Measurements from ENCODE around the gene GPR142.
"Not testable (repeated sequence)": the region's sequence is repeated elsewhere in the genome, so short reads cannot be mapped to it uniquely, and the experiment has no call there.

The GPR142 gene

DNA sequence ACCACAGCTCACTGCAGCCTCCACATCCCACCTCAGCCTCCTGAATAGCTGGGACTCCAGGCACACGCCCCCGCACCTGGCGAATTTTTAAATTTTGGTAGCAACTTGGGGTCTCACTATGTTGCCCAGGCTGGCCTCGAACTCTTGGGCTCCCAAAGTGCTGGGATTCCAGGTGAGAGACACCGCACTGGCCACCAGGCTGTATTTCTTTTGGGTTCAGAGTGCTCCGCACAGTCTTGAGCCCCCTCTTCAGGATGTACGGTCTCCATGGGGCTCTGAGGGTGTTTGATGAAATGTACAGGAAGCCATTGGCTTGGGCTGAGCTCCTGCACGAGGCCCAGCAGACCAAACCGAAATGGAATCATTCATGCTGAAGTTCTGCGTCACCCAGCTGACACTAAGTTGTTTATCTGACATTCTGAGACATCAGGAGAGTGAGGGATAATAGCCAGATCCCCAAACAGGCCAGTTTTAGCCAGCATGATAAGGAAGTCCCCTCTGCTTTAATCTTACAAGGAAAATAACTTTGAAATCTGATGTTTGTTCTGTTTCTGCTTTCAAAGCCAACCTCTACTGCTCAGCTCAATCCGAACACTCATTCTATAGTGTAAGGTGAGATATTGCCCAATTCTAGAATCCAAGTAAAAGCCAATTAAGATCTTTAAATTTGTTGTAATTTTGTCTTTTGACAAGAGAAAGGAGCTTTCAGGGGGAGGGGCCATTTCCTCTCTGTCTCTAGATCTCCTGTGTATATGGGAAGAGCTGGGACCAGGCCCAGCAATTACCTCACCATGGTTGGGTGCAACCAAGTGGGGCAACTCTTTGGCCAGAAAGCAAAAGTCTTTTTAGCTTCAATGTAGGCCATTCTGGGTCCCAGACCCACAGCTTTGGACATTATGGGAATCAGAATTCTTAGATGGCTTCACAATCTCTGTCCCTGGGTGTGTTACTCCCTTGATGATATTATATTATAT lies 23.7 kb downstream of the GPR142 start:
- H3K4me3 Mint-ChIP-seq, result no peak overlapping the region
- no peaks in the 10 kb centered on the region for H3K9me3 Mint-ChIP-seq (ENCODE audit: low read depth)
- H3K27ac Mint-ChIP-seq, result no peak overlapping the region
- H3K27me3 Mint-ChIP-seq, result no peaks in the 10 kb centered on the region
- no peaks in the 10 kb centered on the region for H3K36me3 Mint-ChIP-seq
- no peaks in the 10 kb centered on the region for H3K4me1 Mint-ChIP-seq (ENCODE audit: low read depth)

DNA sequence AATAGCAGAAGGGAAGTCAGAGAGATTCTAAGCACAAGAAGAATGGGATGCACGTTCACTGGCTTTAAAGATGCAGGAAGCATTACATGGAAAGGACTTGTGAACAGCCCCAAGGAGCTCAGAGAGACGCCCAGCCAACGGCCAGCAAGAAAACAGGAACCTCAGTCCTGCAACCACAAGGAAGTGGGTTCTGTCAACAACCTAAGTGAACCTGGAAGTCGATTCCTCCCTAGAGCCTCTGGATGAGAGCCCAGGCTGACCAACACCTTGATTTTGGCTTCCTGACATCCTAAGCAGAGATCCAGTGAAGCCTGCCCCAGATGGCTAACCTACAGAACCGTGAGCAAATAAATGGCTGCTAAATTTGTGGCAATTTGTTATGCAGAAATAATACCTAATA lies 24.5 kb downstream of the GPR142 start:
- no peaks in the 10 kb centered on the region for H3K36me3 Mint-ChIP-seq
- no peaks in the 10 kb centered on the region for H3K27me3 Mint-ChIP-seq
- H3K27ac Mint-ChIP-seq, result no peak overlapping the region
- no peak overlapping the region for H3K4me3 Mint-ChIP-seq
- no peaks in the 10 kb centered on the region for H3K9me3 Mint-ChIP-seq (ENCODE audit: low read depth)
- H3K4me1 Mint-ChIP-seq (ENCODE audit: low read depth), result no peaks in the 10 kb centered on the region

DNA sequence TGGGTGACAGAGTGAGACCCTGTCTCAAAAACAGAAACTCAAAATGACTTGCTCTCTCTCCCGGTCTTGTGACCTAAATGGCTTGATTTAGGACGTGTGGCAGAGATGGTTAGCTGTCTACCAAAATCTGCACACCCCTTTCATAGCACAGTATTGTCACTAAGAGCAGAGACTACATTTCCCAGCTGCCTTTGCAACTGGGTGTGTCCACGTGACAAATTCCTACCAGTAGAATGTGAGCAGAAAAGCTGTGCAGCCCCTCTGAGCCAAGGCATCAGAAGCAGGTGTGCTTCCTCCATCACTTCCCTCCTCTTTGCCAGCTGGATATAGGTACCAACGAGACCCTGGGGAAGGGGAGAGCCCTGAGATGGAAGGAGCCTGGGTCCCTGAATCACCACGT lies 25.5 kb downstream of the GPR142 start:
- H3K4me1 Mint-ChIP-seq (ENCODE audit: low read depth), result no peaks in the 10 kb centered on the region
- H3K4me3 Mint-ChIP-seq, result no peak overlapping the region
- no peaks in the 10 kb centered on the region for H3K27me3 Mint-ChIP-seq
- no peaks in the 10 kb centered on the region for H3K36me3 Mint-ChIP-seq
- no peak overlapping the region for H3K27ac Mint-ChIP-seq
- H3K9me3 Mint-ChIP-seq (ENCODE audit: low read depth), result no peaks in the 10 kb centered on the region

DNA sequence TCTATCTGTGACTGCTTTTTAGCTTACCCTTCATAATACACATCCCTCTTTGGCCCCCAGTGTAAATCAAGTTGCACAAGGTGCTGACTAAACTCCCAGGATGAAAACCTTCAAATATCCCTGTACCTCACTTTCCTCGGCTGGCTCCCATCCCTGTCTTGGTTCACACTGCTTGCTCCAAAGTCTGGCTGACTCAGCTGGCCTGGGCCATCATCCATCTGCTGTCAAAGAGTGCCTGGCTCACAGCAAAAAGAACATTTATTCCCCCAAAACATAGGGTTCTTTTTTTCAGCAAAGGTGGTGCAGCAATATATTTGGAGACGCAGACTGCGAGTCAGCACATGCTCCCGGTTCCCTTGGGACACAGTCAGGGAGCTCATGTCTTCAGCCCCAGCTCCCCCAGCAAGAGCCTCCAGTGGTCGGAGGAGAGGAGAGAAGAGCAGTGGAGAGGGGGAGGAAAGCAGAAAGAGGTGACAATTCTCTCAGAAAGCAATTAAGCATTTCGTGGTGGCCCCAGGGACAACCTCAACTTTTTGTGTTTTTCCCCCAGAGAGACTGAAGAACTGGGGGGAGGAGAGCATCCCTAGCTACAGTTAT lies 26.1 kb downstream of the GPR142 start:
- Mint-ChIP-seq H3K27ac (no peak overlapping the region), H3K4me3 (no peak overlapping the region), H3K9me3 (ENCODE audit: low read depth) (no peaks in the 10 kb centered on the region)

DNA sequence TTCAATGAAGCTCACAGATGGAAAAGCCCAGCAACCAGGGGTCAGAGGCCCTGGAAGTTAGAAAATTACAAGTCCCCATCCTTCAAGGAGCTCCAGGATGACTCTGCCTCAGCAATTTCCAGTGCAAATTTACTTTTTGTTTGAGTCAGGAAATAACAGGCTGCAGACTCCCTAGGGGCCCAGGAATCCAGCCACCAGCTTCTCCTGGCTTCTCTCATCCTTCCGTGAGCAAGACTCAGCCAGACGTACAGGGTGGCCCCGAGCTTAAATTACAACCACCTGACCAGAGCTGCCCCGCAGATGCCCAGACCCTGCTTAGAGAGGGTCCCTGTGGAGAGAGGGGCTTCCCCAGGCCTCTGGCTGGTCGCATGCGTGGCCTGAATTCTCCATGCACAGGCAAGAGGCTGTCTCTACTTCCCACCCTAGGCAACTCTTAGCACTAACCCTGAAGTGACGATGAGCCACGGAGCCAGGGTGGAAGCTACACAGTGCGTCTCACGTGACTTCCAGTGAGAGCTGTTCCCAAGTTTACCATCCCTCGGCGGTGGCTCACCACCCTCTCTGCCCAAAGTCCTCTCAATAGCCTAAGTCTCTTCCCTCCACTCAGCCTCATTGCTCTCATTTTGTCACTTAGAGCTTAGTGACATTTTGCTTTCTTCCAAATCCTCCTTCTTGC lies 27.1 kb downstream of the GPR142 start:
- no peak overlapping the region for H3K27ac Mint-ChIP-seq
- H3K9me3 Mint-ChIP-seq (ENCODE audit: low read depth), result no peaks in the 10 kb centered on the region
- H3K36me3 Mint-ChIP-seq, result no peaks in the 10 kb centered on the region

More for the DNA sequence above, 26.1 kb downstream of the GPR142 start:
- Mint-ChIP-seq H3K36me3 (no peaks in the 10 kb centered on the region), H3K27me3 (no peaks in the 10 kb centered on the region), H3K4me1 (ENCODE audit: low read depth) (no peaks in the 10 kb centered on the region)

DNA sequence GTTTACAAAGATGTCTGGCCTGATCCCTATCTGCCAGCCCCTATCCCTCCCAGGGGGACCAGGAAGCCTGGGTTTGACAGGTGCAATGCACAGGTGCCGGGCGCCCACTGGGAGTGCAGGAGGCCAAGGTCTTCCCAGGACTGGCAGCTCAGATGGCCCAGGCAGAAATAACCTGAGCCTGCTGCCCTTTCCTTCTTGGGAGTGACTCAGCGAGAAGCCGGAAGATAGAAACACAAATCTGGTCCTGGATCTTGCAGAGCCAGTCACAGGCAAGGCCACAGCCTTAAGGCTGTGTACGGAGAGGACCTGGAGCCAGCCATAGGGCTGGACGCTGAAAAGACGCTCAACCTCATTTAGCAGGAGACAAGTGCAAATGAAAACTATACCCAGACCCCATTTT lies 27.7 kb downstream of the GPR142 start:
- H3K4me1 Mint-ChIP-seq (ENCODE audit: low read depth), result no peaks in the 10 kb centered on the region
- no peak overlapping the region for H3K27ac Mint-ChIP-seq
- H3K4me3 Mint-ChIP-seq, result no peak overlapping the region
- H3K9me3 Mint-ChIP-seq (ENCODE audit: low read depth), result no peaks in the 10 kb centered on the region
- no peaks in the 10 kb centered on the region for H3K27me3 Mint-ChIP-seq
- no peaks in the 10 kb centered on the region for H3K36me3 Mint-ChIP-seq

More for the DNA sequence above, 27.1 kb downstream of the GPR142 start:
- H3K27me3 Mint-ChIP-seq, result no peaks in the 10 kb centered on the region
- H3K4me1 Mint-ChIP-seq (ENCODE audit: low read depth), result no peaks in the 10 kb centered on the region
- H3K4me3 Mint-ChIP-seq, result no peak overlapping the region

DNA sequence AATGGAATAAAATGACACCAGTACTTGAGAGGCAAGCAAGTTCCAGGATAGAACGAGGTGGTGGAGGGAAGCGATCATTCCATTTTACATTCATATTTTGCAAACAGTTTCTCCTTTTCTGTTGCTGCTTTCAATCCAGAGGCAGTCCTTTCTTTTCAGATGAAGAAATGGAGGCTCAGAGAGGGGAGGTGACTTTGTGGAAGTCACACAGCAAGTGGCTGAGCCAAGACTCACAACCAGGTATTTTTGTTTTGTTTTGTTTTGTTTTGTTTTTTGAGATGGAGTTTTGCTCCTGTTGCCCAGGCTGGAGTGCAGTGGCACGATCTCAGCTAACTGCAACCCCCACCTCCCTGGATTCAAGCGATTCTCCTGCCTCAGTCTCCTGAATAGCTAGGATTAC lies 29.3 kb downstream of the GPR142 start:
- Mint-ChIP-seq H3K27ac (no peak overlapping the region), H3K36me3 (no peaks in the 10 kb centered on the region), H3K4me3 (no peak overlapping the region), H3K4me1 (ENCODE audit: low read depth) (no peaks in the 10 kb centered on the region), H3K27me3 (no peaks in the 10 kb centered on the region), H3K9me3 (ENCODE audit: low read depth) (no peaks in the 10 kb centered on the region)

DNA sequence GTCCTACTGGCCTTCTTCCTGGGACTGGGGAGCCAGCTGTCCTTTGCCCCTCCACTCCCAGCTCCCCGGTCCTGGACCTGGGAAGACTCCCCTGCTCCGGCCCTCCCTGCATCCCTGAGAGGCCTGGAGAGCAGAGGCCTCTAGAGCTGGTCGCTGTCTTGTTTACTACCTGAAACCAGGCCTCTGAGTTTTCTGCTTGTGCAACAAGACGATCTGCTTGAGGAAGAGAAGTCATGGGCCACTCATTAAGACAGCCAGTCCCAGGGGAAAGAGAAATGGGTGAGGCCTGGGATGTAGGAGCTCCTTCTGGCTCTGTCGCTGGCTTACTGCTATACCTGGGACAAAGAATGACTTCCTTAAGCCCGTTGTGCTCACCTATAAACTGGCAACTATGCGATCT lies 34.7 kb downstream of the GPR142 start:
- Mint-ChIP-seq H3K27me3 (no peaks in the 10 kb centered on the region), H3K36me3 (no peaks in the 10 kb centered on the region), H3K4me1 (ENCODE audit: low read depth) (no peaks in the 10 kb centered on the region)

DNA sequence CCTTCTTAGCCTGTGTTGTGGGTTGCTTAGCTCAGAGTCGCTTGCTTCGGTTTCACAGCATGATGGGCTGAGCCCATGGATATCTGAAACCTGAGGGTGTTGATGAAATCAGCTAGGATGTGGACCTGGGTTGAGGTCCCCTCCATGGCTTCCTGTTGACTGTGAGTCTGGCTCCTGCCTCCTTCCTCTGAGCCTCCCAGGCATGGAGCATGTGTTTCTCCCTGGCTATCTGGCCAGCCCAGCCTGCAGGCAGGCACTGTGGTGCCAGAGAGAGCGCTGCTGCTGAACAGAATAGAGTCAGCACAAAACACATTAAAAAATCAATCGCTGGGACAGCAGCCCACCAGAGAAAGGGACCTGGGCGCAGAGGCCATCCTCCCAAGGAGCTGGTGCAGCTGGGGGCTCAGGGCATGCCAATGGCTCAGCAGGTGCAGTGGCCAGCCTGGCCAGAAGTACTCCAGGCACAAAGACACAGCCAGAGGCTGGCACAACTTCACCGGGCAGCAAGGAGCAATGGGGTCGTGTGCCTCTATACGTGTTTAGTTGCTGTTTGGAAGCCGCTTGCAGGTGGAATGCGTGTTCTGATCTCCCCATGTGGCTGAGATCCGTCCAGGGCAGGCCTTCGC lies 36.3 kb downstream of the GPR142 start:
- no peak overlapping the region for H3K27ac Mint-ChIP-seq
- H3K36me3 Mint-ChIP-seq, result no peaks in the 10 kb centered on the region
- H3K4me3 Mint-ChIP-seq, result no peak overlapping the region
- H3K27me3 Mint-ChIP-seq, result no peaks in the 10 kb centered on the region
- H3K9me3 Mint-ChIP-seq (ENCODE audit: low read depth), result no peaks in the 10 kb centered on the region
- H3K4me1 Mint-ChIP-seq (ENCODE audit: low read depth), result no peaks in the 10 kb centered on the region

More for the DNA sequence above, 34.7 kb downstream of the GPR142 start:
- H3K27ac Mint-ChIP-seq, result no peak overlapping the region
- no peak overlapping the region for H3K4me3 Mint-ChIP-seq
- no peaks in the 10 kb centered on the region for H3K9me3 Mint-ChIP-seq (ENCODE audit: low read depth)

DNA sequence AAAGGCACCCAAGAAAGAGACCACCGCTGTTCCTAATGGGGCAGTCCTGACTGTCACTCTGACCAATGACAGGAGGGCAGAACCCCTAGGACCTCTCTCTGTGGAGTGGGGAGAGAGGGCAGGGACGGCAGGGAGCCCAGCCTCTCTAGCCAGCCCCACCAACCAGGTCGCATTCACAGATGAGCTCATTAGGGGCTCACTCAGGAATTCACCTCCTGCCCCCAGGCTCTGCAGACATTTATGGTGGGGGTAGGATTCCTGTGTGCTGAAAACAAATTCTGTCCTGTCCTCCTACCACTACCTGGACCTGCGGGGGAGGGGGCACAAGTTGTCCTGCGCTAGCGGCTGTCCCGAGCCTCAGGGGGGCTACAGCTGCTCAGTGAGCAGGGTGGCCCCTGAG lies 36.9 kb downstream of the GPR142 start:
- no peaks in the 10 kb centered on the region for H3K4me1 Mint-ChIP-seq (ENCODE audit: low read depth)
- H3K4me3 Mint-ChIP-seq, result no peak overlapping the region
- no peak overlapping the region for H3K27ac Mint-ChIP-seq
- no peaks in the 10 kb centered on the region for H3K27me3 Mint-ChIP-seq
- no peaks in the 10 kb centered on the region for H3K36me3 Mint-ChIP-seq
- H3K9me3 Mint-ChIP-seq (ENCODE audit: low read depth), result no peaks in the 10 kb centered on the region

DNA sequence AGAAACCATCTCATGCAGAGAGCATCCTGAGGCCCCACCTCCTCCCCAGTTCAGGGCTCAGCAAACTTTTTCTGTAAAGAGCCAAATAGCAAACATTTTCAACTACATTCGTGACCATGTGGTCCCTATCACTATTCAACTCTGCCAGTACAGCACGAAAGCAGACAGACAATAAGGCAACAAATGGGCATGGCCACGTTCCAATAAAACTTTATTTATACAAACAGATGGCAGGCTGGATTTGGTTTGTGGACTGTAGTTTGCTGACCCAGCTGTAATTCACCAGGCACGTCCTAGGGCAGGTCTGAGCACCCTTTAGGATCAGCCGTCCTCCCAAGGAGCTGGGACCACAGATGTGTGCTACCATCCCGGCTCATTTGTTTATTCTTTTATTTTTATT lies 37.5 kb downstream of the GPR142 start:
- Mint-ChIP-seq H3K4me1 (ENCODE audit: low read depth) (no peaks in the 10 kb centered on the region), H3K9me3 (ENCODE audit: low read depth) (no peaks in the 10 kb centered on the region), H3K27ac (no peak overlapping the region), H3K27me3 (no peaks in the 10 kb centered on the region), H3K4me3 (no peak overlapping the region), H3K36me3 (no peaks in the 10 kb centered on the region)

DNA sequence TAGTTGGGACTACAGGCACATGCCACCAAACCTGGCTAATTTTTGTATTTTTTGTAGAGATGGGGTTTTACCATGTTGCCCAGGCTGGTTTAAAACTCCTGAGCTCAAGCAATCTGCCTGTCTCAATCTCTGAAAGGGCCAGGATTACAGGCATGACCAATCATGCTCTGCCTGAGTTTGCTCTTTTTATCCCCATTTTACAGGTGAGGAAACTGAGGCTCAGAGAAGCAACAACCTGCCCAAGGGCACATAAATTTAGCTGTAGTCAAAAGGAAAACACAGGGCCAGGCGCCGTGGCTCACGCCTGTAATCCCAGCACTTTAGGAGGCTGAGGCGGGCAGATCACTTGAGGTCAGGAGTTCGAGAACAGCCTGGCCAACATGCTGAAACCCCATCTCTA lies 38.0 kb downstream of the GPR142 start:
- H3K9me3 Mint-ChIP-seq (ENCODE audit: low read depth); H3K4me1 Mint-ChIP-seq (ENCODE audit: low read depth); H3K27ac Mint-ChIP-seq; H3K4me3 Mint-ChIP-seq; H3K27me3 Mint-ChIP-seq; H3K36me3 Mint-ChIP-seq: not testable (repeated sequence)

DNA sequence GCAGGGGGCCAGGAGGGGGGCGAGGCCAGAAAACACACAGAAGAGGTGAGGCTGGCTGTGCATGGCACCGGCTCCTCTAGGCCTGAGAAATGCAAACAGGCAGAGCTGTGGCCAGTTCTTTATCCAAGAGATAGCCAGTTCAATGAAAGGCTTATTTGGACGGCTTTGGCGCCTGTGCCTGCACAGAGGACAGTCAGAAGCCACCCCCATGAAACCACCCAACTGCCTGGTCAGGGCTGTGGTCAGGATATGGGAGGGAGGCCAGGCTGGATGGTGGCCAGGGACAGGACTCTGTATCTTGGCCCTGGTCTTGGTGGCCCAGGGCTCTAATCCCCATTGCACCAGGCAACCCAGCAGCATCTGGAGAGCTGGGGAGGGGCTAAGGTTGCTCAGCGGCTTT lies 40.1 kb downstream of the GPR142 start:
- Mint-ChIP-seq H3K9me3 (ENCODE audit: low read depth) (no peaks in the 10 kb centered on the region), H3K4me3 (no peak overlapping the region), H3K4me1 (ENCODE audit: low read depth) (no peaks in the 10 kb centered on the region), H3K36me3 (peaks cover 2% of the 10 kb centered on the region), H3K27me3 (peaks cover 1% of the 10 kb centered on the region), H3K27ac (no peak overlapping the region)

DNA sequence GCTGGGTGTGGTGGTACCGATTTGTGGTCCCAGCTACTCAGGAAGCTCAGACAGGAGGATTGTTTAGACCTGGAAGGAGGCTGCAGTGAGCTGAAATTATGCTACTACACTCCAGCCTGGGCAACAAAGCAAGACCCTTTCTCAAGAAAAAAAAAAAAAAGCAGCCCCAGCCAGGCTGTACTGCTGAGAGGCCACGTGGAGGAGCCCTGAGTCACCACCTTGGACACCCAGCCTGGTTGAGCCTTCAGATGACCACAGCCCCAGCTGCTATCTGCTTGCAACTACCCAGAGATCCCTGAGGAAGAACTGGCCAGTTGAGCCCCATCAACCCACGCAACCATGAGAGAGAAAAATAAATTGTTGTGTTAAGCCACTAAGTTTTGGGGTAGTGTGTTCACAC lies 41.0 kb downstream of the GPR142 start:
- Mint-ChIP-seq H3K4me3 (no peak overlapping the region), H3K36me3 (peaks cover 2% of the 10 kb centered on the region), H3K27me3 (peaks cover 1% of the 10 kb centered on the region), H3K27ac (no peak overlapping the region), H3K9me3 (ENCODE audit: low read depth) (no peaks in the 10 kb centered on the region), H3K4me1 (ENCODE audit: low read depth) (no peaks in the 10 kb centered on the region)

DNA sequence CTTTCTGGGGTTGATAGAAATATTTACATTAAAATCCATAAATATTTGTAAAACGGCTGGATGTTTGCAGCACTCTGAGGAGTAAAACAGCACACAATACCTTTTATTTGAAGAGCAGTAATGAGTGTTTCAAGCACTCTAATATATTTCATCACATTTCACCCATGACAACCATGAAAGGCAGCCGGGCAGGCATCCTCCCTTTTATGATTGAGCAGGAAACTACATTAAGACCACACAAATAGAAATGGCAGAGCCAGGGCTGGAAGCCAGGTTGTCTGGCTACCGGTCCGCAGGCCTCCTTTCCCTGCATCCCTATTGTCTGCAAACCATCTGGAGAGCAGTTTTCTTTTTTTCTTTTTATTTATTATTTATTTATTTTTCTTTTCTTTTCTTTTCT lies 41.5 kb downstream of the GPR142 start:
- Mint-ChIP-seq H3K27me3 (peaks cover 1% of the 10 kb centered on the region), H3K4me1 (ENCODE audit: low read depth) (no peaks in the 10 kb centered on the region), H3K9me3 (ENCODE audit: low read depth) (no peaks in the 10 kb centered on the region), H3K27ac (no peak overlapping the region), H3K4me3 (no peak overlapping the region), H3K36me3 (peaks cover 2% of the 10 kb centered on the region)

Data from activated naive CD8-positive, alpha-beta T cell (primary cell).